Ishikawa (cell line): Measurements from ENCODE around the gene ELMO1.

Source experiments
- CEBPB ChIP-seq: IDR thresholded peaks from 2 replicates; pipeline ENCODE4 v1.6.1; 2012
- CREB1 ChIP-seq: IDR thresholded peaks from 2 replicates; pipeline ENCODE4 v1.6.1; 2012; ENCODE audit warnings: low read depth
- EGR1 ChIP-seq: IDR thresholded peaks from 2 replicates; pipeline ENCODE4 v1.6.1; 2012
- EP300 ChIP-seq: IDR thresholded peaks from 2 replicates; pipeline ENCODE4 v1.6.1; 2012; ENCODE audit warnings: borderline replicate concordance
- NFIC ChIP-seq: IDR thresholded peaks from 2 replicates; pipeline ENCODE4 v1.6.1; 2012
- RAD21 ChIP-seq: IDR thresholded peaks from 2 replicates; pipeline ENCODE4 v1.6.1; 2012; ENCODE audit warnings: low read depth
- TAF1 ChIP-seq: IDR thresholded peaks from 2 replicates; pipeline ENCODE4 v1.6.1; 2012; ENCODE audit warnings: low read depth, mild to moderate bottlenecking
- TCF12 ChIP-seq: IDR thresholded peaks from 2 replicates; pipeline ENCODE4 v1.6.1; 2012; ENCODE audit warnings: low read depth
- YY1 ChIP-seq: IDR thresholded peaks from 2 replicates; pipeline ENCODE4 v1.6.1; 2012; ENCODE audit warnings: low read depth
- ZBTB7A ChIP-seq: IDR thresholded peaks from 2 replicates; pipeline ENCODE4 v1.6.1; 2012; ENCODE audit warnings: low read depth
- TF ChIP-seq, protein P1 (sequence below): IDR thresholded peaks from 2 replicates; pipeline ENCODE4 v1.6.1; 2012
- TF ChIP-seq, protein P2 (sequence below): IDR thresholded peaks from 2 replicates; pipeline ENCODE4 v1.6.1; 2012; ENCODE audit warnings: low read depth, mild to moderate bottlenecking
- TF ChIP-seq, protein P3 (sequence below): IDR thresholded peaks from 2 replicates; pipeline ENCODE4 v1.6.1; 2012

DNA sequence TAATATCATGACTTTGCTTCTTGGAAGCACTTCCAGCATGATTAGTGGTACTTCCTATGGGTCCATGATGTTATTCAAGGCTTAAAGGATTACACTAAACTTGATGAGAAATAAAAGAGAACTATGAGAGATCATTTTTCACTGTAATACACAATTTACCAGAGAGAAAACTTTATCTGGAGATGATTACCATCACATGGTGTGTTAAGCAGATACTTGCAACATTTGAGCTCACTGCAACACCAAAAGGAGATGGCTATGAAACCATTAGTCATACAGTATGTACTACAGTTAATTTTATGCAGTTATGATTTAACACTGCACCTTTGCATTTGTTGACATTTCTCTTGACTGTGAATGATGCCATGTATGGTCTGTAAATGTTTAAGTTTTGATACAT is 413.0 kb downstream of the ELMO1 start:
- no peak for TF ChIP-seq YY1
- TF ChIP-seq, protein P1, sequence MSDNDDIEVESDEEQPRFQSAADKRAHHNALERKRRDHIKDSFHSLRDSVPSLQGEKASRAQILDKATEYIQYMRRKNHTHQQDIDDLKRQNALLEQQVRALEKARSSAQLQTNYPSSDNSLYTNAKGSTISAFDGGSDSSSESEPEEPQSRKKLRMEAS, result no peak
- no peak for TF ChIP-seq EP300
- no peak for TF ChIP-seq ZBTB7A
- TF ChIP-seq RAD21, result no peak
- TF ChIP-seq CEBPB, result no peak
- TF ChIP-seq, protein P2, sequence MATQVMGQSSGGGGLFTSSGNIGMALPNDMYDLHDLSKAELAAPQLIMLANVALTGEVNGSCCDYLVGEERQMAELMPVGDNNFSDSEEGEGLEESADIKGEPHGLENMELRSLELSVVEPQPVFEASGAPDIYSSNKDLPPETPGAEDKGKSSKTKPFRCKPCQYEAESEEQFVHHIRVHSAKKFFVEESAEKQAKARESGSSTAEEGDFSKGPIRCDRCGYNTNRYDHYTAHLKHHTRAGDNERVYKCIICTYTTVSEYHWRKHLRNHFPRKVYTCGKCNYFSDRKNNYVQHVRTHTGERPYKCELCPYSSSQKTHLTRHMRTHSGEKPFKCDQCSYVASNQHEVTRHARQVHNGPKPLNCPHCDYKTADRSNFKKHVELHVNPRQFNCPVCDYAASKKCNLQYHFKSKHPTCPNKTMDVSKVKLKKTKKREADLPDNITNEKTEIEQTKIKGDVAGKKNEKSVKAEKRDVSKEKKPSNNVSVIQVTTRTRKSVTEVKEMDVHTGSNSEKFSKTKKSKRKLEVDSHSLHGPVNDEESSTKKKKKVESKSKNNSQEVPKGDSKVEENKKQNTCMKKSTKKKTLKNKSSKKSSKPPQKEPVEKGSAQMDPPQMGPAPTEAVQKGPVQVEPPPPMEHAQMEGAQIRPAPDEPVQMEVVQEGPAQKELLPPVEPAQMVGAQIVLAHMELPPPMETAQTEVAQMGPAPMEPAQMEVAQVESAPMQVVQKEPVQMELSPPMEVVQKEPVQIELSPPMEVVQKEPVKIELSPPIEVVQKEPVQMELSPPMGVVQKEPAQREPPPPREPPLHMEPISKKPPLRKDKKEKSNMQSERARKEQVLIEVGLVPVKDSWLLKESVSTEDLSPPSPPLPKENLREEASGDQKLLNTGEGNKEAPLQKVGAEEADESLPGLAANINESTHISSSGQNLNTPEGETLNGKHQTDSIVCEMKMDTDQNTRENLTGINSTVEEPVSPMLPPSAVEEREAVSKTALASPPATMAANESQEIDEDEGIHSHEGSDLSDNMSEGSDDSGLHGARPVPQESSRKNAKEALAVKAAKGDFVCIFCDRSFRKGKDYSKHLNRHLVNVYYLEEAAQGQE, result no peak
- no peak for TF ChIP-seq EGR1
- no peak for TF ChIP-seq NFIC
- TF ChIP-seq TAF1, result no peak
- TF ChIP-seq, protein P3, sequence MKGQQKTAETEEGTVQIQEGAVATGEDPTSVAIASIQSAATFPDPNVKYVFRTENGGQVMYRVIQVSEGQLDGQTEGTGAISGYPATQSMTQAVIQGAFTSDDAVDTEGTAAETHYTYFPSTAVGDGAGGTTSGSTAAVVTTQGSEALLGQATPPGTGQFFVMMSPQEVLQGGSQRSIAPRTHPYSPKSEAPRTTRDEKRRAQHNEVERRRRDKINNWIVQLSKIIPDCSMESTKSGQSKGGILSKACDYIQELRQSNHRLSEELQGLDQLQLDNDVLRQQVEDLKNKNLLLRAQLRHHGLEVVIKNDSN, result no peak
- TF ChIP-seq TCF12, result no peak
- no peak for TF ChIP-seq CREB1
